Effector memory CD4-positive, alpha-beta T cell (primary cell): ENCODE data around the gene NEO1.

Experiments
- DNase-seq, 3 donors: peaks; one replicate each; pipeline ENCODE4 v3.0.0-alpha.2; 2020
- H3K27ac ChIP-seq: 2 replicates; pipeline ENCODE4 v1.7.0; 2013; ENCODE audit warnings: mild to moderate bottlenecking, low read length, moderate library complexity; ENCODE audit not compliant: insufficient read depth, poor library complexity, severe bottlenecking
- H3K27me3 ChIP-seq: replicated peaks from 2 replicates; pipeline ENCODE4 v1.7.0; 2013; ENCODE audit warnings: mild to moderate bottlenecking, low read length; ENCODE audit not compliant: insufficient read depth, control insufficient read depth, poor library complexity, severe bottlenecking
- H3K36me3 ChIP-seq: 2 replicates; pipeline ENCODE4 v1.7.0; 2013; ENCODE audit warnings: mild to moderate bottlenecking, low read length, moderate library complexity; ENCODE audit not compliant: control insufficient read depth, insufficient read depth
- H3K4me1 ChIP-seq: 2 replicates; pipeline ENCODE4 v1.7.0; 2013; ENCODE audit warnings: low read length, mild to moderate bottlenecking; ENCODE audit not compliant: control insufficient read depth, insufficient read depth, poor library complexity, severe bottlenecking
- H3K4me3 ChIP-seq: 2 replicates; pipeline ENCODE4 v1.7.0; 2013; ENCODE audit warnings: low read length, low read depth, mild to moderate bottlenecking; ENCODE audit not compliant: insufficient read depth, poor library complexity, severe bottlenecking
- H3K9me3 ChIP-seq: 2 replicates; pipeline ENCODE4 v1.7.0; 2013; ENCODE audit warnings: mild to moderate bottlenecking, low read length, moderate library complexity; ENCODE audit not compliant: control insufficient read depth

NEO1 gene

DNA sequence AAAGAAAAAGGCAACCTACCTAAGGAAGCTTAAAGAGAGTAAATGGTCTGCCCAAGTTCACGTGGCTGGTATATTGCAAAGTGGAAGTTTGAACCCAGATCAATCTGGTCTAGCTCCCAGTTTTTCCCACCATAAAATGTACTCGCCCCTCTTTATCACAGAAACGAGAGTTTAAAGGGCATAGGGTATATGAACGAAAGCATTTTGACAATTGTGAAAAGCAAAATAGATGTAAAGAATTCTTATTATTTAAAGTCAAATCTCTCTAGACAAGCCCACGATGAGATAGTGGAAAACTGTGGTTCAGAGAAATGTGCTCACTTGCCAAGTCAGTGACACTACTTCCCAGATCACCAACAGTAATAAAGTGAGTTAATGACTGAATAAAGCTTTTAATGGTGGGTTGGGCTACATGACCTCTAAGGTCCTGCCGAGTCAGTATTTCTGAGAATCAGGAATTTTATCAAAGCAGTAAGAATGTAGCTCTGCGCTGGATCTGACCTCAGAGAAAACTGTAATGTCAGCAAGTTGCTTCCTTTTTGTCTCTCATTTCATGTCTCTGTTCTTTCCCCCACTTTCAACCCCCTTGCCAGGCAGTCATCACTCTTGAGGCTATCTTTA lies 23.3 kb upstream of the NEO1 start:
- no peak overlapping the region for H3K4me3 ChIP-seq
- no peaks in the 10 kb centered on the region for H3K4me1 ChIP-seq
- no peaks in the 10 kb centered on the region for H3K27me3 ChIP-seq
- no peaks in the 10 kb centered on the region for H3K9me3 ChIP-seq
- no peak for DNase-seq
- no peak overlapping the region for H3K27ac ChIP-seq
- no peaks in the 10 kb centered on the region for H3K36me3 ChIP-seq

DNA sequence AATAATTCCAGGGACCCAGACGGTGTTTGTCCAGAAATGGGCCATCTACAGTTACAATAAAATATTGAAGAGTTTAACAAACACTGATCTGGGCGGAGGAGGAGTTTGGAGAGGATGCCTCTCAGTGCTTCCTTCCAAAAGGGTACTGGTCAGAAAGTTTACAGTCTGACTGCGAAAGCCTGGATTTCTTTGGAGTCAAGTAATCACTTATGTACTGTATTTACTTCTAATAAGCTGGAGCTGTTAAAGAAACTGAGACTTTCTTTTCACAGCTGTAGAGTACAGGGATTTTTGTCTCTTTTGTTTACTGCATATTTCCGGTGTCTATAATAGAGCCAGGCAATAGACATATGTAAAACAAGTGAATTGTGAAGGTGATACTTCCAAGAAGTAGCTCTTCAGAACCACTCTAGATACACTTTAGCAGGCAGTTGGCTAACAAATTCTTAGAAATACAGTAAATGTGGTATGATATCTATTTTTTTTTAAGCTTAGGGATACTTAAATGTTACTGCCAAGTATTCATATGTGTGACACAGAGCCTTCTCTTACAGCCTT lies 22.1 kb upstream of the NEO1 start:
- no peak for DNase-seq
- Histone ChIP-seq H3K36me3 (no peaks in the 10 kb centered on the region), H3K9me3 (no peaks in the 10 kb centered on the region), H3K4me1 (no peaks in the 10 kb centered on the region), H3K27ac (no peak overlapping the region), H3K27me3 (no peaks in the 10 kb centered on the region), H3K4me3 (no peak overlapping the region)

GRCh38 chr15:73031648-73032047 lies 20.6 kb upstream of the NEO1 start:
- Histone ChIP-seq H3K9me3 (no peaks in the 10 kb centered on the region), H3K4me1 (no peaks in the 10 kb centered on the region), H3K27me3 (no peaks in the 10 kb centered on the region), H3K4me3 (no peak overlapping the region), H3K27ac (no peak overlapping the region), H3K36me3 (no peaks in the 10 kb centered on the region)
- no peak for DNase-seq

DNA sequence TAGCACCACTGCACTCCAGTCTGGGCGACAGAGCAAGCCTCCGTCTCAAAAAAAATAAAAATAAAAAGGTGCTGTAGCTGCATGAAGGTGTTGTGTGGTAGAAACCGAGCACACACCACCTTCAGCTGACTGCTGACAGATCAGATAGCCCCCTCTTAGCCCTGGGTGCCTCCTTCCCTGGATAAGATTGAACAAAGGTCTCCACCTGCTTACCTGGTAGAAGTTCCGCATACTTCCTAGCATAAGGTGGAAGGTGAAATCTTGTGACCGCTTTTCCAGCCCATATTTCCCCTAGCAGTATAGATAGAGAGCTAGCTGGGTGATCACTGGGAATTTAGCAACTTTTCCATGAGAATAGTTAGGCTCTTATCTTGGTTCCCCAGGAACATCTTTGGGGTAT lies 18.7 kb upstream of the NEO1 start:
- no peaks in the 10 kb centered on the region for H3K36me3 ChIP-seq
- no peak overlapping the region for H3K27ac ChIP-seq
- H3K4me1 ChIP-seq, result no peaks in the 10 kb centered on the region
- DNase-seq, result no peak
- H3K9me3 ChIP-seq, result no peaks in the 10 kb centered on the region
- no peaks in the 10 kb centered on the region for H3K27me3 ChIP-seq
- no peak overlapping the region for H3K4me3 ChIP-seq

DNA sequence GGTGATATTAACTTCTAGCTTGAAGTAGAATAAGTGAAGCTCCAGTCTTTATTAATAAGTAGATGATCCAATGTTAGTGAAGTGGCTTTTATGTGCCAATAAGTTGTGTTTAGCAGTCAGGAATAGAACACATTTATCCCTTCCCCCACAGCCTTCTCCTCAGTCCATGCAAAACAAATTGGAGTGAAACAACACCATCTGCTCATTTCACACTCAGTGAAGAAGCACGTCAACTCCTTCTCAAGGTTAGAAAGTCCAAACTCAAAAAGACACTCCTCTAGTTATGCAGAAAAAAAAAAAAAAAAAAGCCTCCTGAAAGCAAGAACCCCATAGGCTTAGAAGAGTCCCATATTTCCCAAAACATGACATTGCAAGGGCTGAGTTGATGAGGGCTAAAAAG lies 18.0 kb upstream of the NEO1 start:
- H3K4me1 ChIP-seq, result no peaks in the 10 kb centered on the region
- H3K9me3 ChIP-seq, result no peaks in the 10 kb centered on the region
- H3K4me3 ChIP-seq, result no peak overlapping the region
- H3K36me3 ChIP-seq, result no peaks in the 10 kb centered on the region
- H3K27me3 ChIP-seq, result no peaks in the 10 kb centered on the region
- no peak for DNase-seq
- no peak overlapping the region for H3K27ac ChIP-seq

DNA sequence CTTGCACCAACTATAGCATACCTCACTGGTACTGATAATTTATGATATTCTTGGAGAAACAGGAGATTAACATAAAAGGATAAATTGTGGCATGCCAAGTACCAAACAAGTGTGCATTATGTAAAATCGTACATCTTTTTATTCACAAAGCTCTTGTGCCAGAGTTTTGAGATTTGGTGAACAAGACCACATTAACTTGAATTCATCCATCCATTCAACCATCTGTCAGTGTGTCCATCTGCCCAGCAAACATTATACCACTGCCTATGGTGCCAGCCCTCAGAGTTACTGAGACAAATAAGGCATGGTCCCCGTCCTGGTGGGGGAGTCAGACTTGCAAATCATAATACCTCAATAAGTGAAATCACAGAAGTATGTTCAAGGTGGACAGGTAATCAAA lies 17.0 kb upstream of the NEO1 start:
- Histone ChIP-seq H3K4me3 (no peak overlapping the region), H3K27me3 (no peaks in the 10 kb centered on the region), H3K4me1 (no peaks in the 10 kb centered on the region), H3K9me3 (no peaks in the 10 kb centered on the region), H3K36me3 (no peaks in the 10 kb centered on the region), H3K27ac (no peak overlapping the region)
- no peak for DNase-seq

- H3K9me3 ChIP-seq, result no peaks in the 10 kb centered on the region
- H3K4me3 ChIP-seq, result no peak overlapping the region
- no peaks in the 10 kb centered on the region for H3K36me3 ChIP-seq
- no peaks in the 10 kb centered on the region for H3K27me3 ChIP-seq
- no peak for DNase-seq
- no peaks in the 10 kb centered on the region for H3K4me1 ChIP-seq
- H3K27ac ChIP-seq, result no peak overlapping the region
Measured at GRCh38 chr15:73038220-73038619, 14.0 kb upstream of the NEO1 start.

GRCh38 chr15:73046073-73046472 lies 6.2 kb upstream of the NEO1 start:
- no peaks in the 10 kb centered on the region for H3K27me3 ChIP-seq
- H3K4me1 ChIP-seq, result no peaks in the 10 kb centered on the region

GRCh38 chr15:73047882-73048281 lies 4.4 kb upstream of the NEO1 start:
- H3K4me3 ChIP-seq, result no peak overlapping the region
- no peaks in the 10 kb centered on the region for H3K36me3 ChIP-seq
- no peaks in the 10 kb centered on the region for H3K9me3 ChIP-seq
- H3K4me1 ChIP-seq, result peaks cover under 1% of the 10 kb centered on the region
- DNase-seq, result no peak
- no peaks in the 10 kb centered on the region for H3K27me3 ChIP-seq
- no peak overlapping the region for H3K27ac ChIP-seq

More at GRCh38 chr15:73046073-73046472, 6.2 kb upstream of the NEO1 start:
- no peaks in the 10 kb centered on the region for H3K36me3 ChIP-seq
- no peaks in the 10 kb centered on the region for H3K9me3 ChIP-seq
- H3K27ac ChIP-seq, result no peak overlapping the region
- DNase-seq, result no peak
- no peak overlapping the region for H3K4me3 ChIP-seq

DNA sequence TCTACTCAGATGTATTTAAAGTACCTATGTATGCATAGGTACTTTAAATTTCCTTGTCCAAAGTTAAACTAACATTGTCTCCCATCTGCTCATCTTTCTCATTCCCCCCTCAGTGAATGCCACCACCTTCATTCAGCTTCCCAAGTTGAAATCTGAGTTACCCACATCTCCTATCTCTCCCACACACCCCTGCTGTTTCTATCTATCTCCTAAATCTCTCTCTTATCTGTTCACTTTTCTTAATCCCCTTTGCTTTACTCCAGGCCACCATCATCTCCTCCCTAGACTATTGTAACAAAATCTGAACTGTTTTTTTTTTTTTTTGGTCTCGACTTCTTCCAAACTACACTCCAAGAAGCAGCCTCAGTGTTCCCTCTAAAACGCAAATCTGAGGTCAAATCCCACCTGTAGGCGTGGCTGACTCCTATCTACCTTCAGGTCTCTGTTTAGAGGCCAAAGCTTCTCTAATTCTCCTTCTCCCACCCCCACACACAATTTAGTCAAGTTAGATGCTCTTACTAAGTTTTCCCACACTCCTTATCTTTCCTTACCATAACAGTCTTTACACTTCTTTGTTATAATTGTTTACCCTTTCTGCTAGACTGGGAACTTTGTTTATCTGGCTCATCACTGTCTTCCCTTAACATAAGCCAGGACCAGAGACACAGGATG lies 3.5 kb upstream of the NEO1 start:
- DNase-seq, result no peak
- H3K27ac ChIP-seq, result no peak overlapping the region
- no peak overlapping the region for H3K4me3 ChIP-seq
- H3K36me3 ChIP-seq, result no peaks in the 10 kb centered on the region
- H3K27me3 ChIP-seq, result no peaks in the 10 kb centered on the region
- H3K9me3 ChIP-seq, result no peaks in the 10 kb centered on the region
- peaks cover 7% of the 10 kb centered on the region for H3K4me1 ChIP-seq
